Pancreas (tissue), 10 donors: ENCODE results near the gene CCDC187. TPM values are rescaled to one million over a fixed set of nuclear protein-coding genes. Genes with fewer than 3 reads are reported as not detected.
A peak's percentile ranks its signal among the peaks of the same experiment; 100 is the strongest.

Source experiments
- ATAC-seq, 4 donors: fragments of 200-7000 bp; cut with Tn5 transposase; one replicate each; pipeline versions ENCODE4 v1.8.0 to v1.9.1; 2020; ENCODE audit warnings: mild to moderate bottlenecking in 4 of 4, moderate library complexity in 4 of 4
- DNase-seq, 6 donors: peaks; one replicate each; pipeline ENCODE4 v3.0.0-alpha.2; 2020
- FAIRE-seq: peaks from 2 replicates; lab custom pipeline; 2012; peaks lifted over from hg19 to GRCh38; lab: Jason Lieb, UNC
- H3K27ac ChIP-seq, 4 donors: fragments of 200-600 bp; sonication (generic); 1 replicate in 3 of 4; 2 replicates in 1 of 4; pipeline versions ENCODE4 v1.5.0 to v1.8.0; 2020
- H3K27me3 ChIP-seq, 4 donors: fragments of 200-600 bp; one replicate each; pipeline ENCODE4 v1.8.0; 2021
- H3K36me3 ChIP-seq, 3 donors: fragments of 200-600 bp; sonication (generic) in 1 of 3; one replicate each; pipeline versions ENCODE4 v1.5.0 to v1.8.0; 2020 to 2021
- H3K4me1 ChIP-seq, 3 donors: fragments of 200-600 bp; one replicate each; pipeline ENCODE4 v1.8.0; 2021
- H3K4me3 ChIP-seq, 4 donors: fragments of 200-600 bp; sonication (generic) in 2 of 4; one replicate each; pipeline versions ENCODE4 v1.5.0 to v1.8.0; 2020 to 2021
- H3K9me3 ChIP-seq, 4 donors: fragments of 200-600 bp; one replicate each; pipeline ENCODE4 v1.8.0; 2021
- WGBS, 2 donors: extraction: QIAGEN DNeasy Blood & Tissue Kit; methylation state at CpG; one replicate each; pipeline ENCODE4 v1.1.7; 2013; 5-methylcytosine and 5-hydroxymethylcytosine counted together
- intact Hi-C, 3 donors: fragments of 100-400 bp; cut with DNase I; formaldehyde crosslinking; loops; one replicate each; pipeline versions ENCODE4 v1.11.1 to v1.14.2; 2022
- polyA plus RNA-seq, 2 donors: library from polyadenylated mRNA; stranded (reverse); fragments of 200-250 nt; gene quantifications; one replicate each; pipeline ENCODE4 v1.2.3, GENCODE V29; 2013
- total RNA-seq, 6 donors: library from RNA; stranded (reverse); fragmentation: NEBNext Ultra II Directional in 4 of 6; extraction: Animal tissue kit (Norgen Biotek cat#: 25700) in 4 of 6; gene quantifications; one replicate each; pipeline versions ENCODE4 v1.2.1 to v1.2.4, GENCODE V29; 2021 to 2023
- TF ChIP-seq, protein P1 (sequence below), 4 donors: fragments of 200-600 bp; sonication (generic) in 3 of 4; IDR thresholded peaks; one replicate each; pipeline versions ENCODE4 v1.5.0 to v1.8.0; 2021; ENCODE audit warnings: antibody characterized with exemption in 4 of 4
- donor health status: healthy with polysubstance abuse.
- donor health status: DM: no; HTN: no; CAD: no; lungs with moderate emphysema.
- donor health status: DM: no; HTN: no; CAD: no.
- donor health status: control.
- donor health status: control.
- donor health status: Bipolar disorder and iron deficiency.
- donor health status: DM: yes; HTN: yes; CAD: no.
- donor health status: DM: no; HTN: no; CAD: no.
- donor health status: DM: no; HTN: no; CAD: no.
- donor health status: DM: yes; HTN: yes; CAD: no.

CCDC187 gene
- total and polyA plus RNA-seq, 8 donors = 0.14 to 2.6 (median 0.43) TPM

DNA sequence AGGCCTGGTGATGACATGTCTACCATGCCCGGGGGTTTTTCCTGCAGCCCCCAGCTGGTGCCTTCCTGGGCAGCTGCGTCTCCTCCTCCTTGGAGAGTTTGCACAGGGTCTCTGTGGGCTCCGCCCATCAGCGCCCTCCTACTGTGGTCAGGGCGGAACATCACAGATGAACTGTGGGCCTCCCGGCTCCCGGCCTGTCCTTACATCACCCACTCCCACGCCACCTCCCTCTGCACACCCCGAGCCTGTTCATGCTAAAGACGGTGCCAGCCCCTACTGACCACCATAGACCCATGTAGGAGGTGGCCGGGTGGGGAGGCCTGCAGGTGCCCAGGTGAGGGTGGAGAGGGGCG is 36.0 kb upstream of the CCDC187 start:
- FAIRE-seq (no peak), ATAC-seq (peak in 3 of 4 donors; percentile 1 to 4 (median 3)), DNase-seq (no peak)
- 38 to 39% methylated on average over 11 to 12 of the region's 12 CpGs for WGBS, 2 donors
- intact Hi-C loops = no loop called here
- Histone ChIP-seq H3K36me3 (no peaks in the 10 kb centered on the region), H3K4me1 (peaks cover 7 to 24% (median 14%) of the 10 kb centered on the region in 3 donors), H3K4me3 (peak overlapping the region in 2 of 4 donors; percentile 18 to 23), H3K27me3 (no peaks in the 10 kb centered on the region), H3K27ac (peak overlapping the region; percentile 80 to 88 (median 86)), H3K9me3 (no peaks in the 10 kb centered on the region)
- TF ChIP-seq, protein P1, sequence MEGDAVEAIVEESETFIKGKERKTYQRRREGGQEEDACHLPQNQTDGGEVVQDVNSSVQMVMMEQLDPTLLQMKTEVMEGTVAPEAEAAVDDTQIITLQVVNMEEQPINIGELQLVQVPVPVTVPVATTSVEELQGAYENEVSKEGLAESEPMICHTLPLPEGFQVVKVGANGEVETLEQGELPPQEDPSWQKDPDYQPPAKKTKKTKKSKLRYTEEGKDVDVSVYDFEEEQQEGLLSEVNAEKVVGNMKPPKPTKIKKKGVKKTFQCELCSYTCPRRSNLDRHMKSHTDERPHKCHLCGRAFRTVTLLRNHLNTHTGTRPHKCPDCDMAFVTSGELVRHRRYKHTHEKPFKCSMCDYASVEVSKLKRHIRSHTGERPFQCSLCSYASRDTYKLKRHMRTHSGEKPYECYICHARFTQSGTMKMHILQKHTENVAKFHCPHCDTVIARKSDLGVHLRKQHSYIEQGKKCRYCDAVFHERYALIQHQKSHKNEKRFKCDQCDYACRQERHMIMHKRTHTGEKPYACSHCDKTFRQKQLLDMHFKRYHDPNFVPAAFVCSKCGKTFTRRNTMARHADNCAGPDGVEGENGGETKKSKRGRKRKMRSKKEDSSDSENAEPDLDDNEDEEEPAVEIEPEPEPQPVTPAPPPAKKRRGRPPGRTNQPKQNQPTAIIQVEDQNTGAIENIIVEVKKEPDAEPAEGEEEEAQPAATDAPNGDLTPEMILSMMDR (IDR thresholded peaks at IDR 0.05) = no peak

DNA sequence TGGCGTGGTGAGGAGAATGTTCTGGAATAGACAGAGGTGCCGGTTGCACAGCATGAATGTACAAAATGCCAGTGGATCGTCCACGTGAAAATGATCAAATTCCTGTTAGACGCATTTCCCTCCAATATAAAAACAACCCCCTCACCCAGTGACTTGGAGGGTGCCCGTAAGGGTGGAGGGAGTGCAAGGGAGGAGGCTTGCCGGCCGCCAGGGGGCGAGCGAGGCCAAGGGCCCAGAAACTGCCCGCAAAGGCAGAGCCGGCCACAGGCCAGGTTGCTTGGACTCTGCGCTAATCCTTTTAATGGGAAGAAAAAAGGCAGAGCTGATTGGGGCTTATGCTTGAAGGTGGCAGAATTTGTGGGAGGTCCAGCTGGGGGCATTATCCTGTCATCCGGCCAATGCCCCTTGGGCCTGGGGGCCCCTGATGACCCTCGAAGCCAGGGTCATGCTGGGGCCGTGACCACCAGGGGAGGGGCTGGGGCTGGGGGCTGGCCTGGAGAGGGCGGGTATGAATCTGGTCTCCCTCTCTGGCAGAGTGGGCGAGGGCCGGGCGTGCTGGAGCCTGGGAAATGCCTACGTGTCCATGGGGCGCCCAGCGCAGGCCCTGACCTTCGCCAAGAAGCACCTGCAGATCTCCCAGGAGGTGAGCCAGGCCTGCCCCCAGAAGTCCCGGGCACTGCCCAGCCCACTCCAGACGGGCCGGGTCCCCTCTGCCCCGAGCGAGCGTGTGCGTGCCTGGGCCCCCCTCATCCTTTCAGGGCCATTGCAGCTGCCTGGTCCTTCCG is 35.5 kb upstream of the CCDC187 start:
- DNase-seq = peak; percentile 78 to 94 (median 89)
- Histone ChIP-seq H3K4me1 (peaks cover 7 to 24% (median 14%) of the 10 kb centered on the region in 3 donors), H3K36me3 (no peaks in the 10 kb centered on the region), H3K4me3 (peak overlapping the region in 2 of 4 donors; percentile 18 to 23), H3K9me3 (no peaks in the 10 kb centered on the region), H3K27me3 (no peaks in the 10 kb centered on the region), H3K27ac (peak overlapping the region; percentile 80 to 88 (median 86))
- TF ChIP-seq, protein P1 (IDR thresholded peaks at IDR 0.05) = peak; percentile 85 to 96 (median 91)
- ATAC-seq = peak; percentile 46 to 83 (median 68)
- no peak for FAIRE-seq
- 37 to 44% methylated on average over 29 to 32 of the region's 32 CpGs for WGBS, 2 donors
- intact Hi-C loops = no loop called here

DNA sequence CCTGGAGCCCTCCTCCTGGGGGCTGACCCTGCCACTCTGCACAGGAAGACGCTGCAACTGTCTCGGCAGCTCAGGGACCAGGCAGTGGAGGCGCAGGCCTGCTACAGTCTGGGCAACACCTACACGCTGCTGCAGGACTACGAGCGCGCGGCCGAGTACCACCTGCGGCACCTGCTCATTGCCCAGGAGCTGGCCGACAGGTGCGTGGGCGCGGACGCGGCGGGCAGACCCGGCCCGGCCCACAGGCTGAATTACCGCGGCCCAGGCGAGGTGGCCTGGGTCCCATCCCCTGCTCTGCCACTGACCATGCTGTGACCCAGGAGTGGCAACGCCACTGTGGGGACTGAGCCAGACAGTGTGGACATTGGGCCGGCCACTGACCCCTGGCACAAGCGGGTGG is 34.6 kb upstream of the CCDC187 start:
- H3K27me3 ChIP-seq = no peaks in the 10 kb centered on the region
- no peaks in the 10 kb centered on the region for H3K36me3 ChIP-seq
- intact Hi-C loops = no loop called here
- H3K4me3 ChIP-seq = no peak overlapping the region
- no peak for FAIRE-seq
- no peaks in the 10 kb centered on the region for H3K9me3 ChIP-seq
- WGBS, 2 donors = 82 to 88% methylated on average over 23 to 25 of the region's 25 CpGs
- H3K27ac ChIP-seq = peak overlapping the region in 2 of 4 donors; percentile 85 to 88
- DNase-seq = peak in 1 of 6 donors; percentile 63
- TF ChIP-seq, protein P1 (IDR thresholded peaks at IDR 0.05) = no peak
- H3K4me1 ChIP-seq = peaks cover 7 to 24% (median 14%) of the 10 kb centered on the region in 3 donors
- no peak for ATAC-seq

- 89 to 90% methylated on average over 36 to 43 of the region's 43 CpGs for WGBS, 2 donors
- TF ChIP-seq, protein P1 (IDR thresholded peaks at IDR 0.05) = no peak
- H3K4me1 ChIP-seq = peaks cover 7 to 21% (median 14%) of the 10 kb centered on the region in 3 donors
- FAIRE-seq (no peak), ATAC-seq (no peak), DNase-seq (peak in 1 of 6 donors; percentile 55)
- no peaks in the 10 kb centered on the region for H3K36me3 ChIP-seq
- intact Hi-C loops = no loop called here
- H3K27ac ChIP-seq = no peak overlapping the region
- no peaks in the 10 kb centered on the region for H3K27me3 ChIP-seq
- H3K9me3 ChIP-seq = no peaks in the 10 kb centered on the region
- no peak overlapping the region for H3K4me3 ChIP-seq
Observed at GRCh38 chr9:136337416-136338395, 33.8 kb upstream of the CCDC187 start.
